ENCODE measurements around the gene TAGLN2. TPM values are rescaled to one million over a fixed set of nuclear protein-coding genes. Genes with fewer than 3 reads are reported as not detected.

Gene TAGLN2
- total RNA-seq, 5 donors from 2014 or later (not counting 1 experiment from before 2014, with no cell fraction given), result 210 to 372 (median 245) TPM

DNA sequence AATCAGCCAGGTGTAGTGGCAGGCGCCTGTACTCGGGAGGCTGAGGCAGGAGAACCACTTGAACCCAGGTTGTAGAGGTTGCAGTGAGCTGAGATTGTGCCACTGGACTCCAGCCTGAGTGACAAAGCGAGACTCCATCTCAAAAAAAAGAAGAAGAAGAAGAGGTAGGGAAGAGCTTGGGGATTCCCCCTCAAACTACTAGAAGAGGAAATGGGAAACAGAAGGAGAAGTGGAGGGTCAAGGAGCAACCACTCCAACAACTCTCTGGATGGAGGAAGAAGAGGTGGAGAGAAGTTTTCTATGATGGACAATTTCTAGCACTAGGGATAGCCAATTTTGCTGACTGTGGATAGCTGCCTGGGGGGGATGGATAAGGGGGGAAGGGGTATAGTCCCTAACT lies 43.6 kb upstream of the TAGLN2 start:
- H3K36me3 ChIP-seq (ENCODE audit: control insufficient read depth in 2 of 2, extremely low read depth in 1 of 2, insufficient read depth in 1 of 2, low read length in 1 of 2), result no peaks in the 10 kb centered on the region
- H3K4me3 Mint-ChIP-seq, result no peak overlapping the region
- ChIA-PET POLR2A (no interaction called here), CTCF (interaction anchor here in 1 of 2 donors (0.6 kb wide), 1 partner anchor 39 kb away, joined by 3 read pairs; no protein-coding TSS in a partner anchor)
- H3K27me3 ChIP-seq (replicated peaks in 1 of 2; ENCODE audit: control insufficient read depth in 2 of 2, extremely low read depth in 1 of 2, insufficient read depth in 2 of 2, low read length in 1 of 2), result peaks cover 0 to 29% of the 10 kb centered on the region in 2 experiments
- H3K36me3 Mint-ChIP-seq, result no peaks in the 10 kb centered on the region
- no peak overlapping the region for H3K27ac ChIP-seq (ENCODE audit: low read length)
- H3K27me3 Mint-ChIP-seq, result peaks cover 36 to 46% of the 10 kb centered on the region in 2 donors
- H3K4me1 Mint-ChIP-seq, result no peaks in the 10 kb centered on the region
- H3K9me3 Mint-ChIP-seq, result no peaks in the 10 kb centered on the region
- no peaks in the 10 kb centered on the region for H3K9me3 ChIP-seq
- H3K27ac Mint-ChIP-seq, result no peak overlapping the region
- no peaks in the 10 kb centered on the region for H3K4me1 ChIP-seq (ENCODE audit: control insufficient read depth in 1 of 2, extremely low read depth in 1 of 2, insufficient read depth in 2 of 2, low read length in 2 of 2)
- ATAC-seq (replicated peaks in 1 of 4) (no peak), DNase-seq (no peak)
- no CpG with 5 or more reads among the region's 3 CpGs for WGBS (ENCODE audit: insufficient coverage)
- no peak overlapping the region for H3K4me3 ChIP-seq (ENCODE audit: control insufficient read depth in 1 of 2, extremely low read depth in 1 of 2, low read length in 1 of 2)

DNA sequence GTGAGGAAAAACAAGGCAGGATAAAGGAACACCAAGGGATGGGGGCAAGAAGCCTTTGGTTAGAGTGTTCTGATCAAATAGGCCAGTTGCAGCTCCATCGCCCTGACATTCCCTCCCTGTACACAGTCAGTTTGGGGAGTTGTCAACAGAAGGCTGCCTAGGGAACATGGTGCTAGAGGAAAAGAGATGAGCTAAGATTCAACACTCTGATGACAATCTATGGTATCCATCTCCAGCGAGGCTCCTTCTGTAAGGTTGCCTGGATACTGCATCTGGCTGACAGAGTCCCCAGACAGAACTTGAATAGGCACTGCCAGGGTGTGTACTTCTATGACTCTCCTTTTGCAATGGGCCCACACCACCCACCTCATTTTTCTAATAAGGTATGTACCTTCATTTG lies 40.0 kb upstream of the TAGLN2 start:
- Histone ChIP-seq H3K4me3 (ENCODE audit: control insufficient read depth in 1 of 2, extremely low read depth in 1 of 2, low read length in 1 of 2) (no peak overlapping the region), H3K27ac (ENCODE audit: low read length) (no peak overlapping the region), H3K36me3 (ENCODE audit: control insufficient read depth in 2 of 2, extremely low read depth in 1 of 2, insufficient read depth in 1 of 2, low read length in 1 of 2) (no peaks in the 10 kb centered on the region), H3K4me1 (ENCODE audit: control insufficient read depth in 1 of 2, extremely low read depth in 1 of 2, insufficient read depth in 2 of 2, low read length in 2 of 2) (no peaks in the 10 kb centered on the region), H3K27me3 (replicated peaks in 1 of 2; ENCODE audit: control insufficient read depth in 2 of 2, extremely low read depth in 1 of 2, insufficient read depth in 2 of 2, low read length in 1 of 2) (peaks cover 0 to 20% of the 10 kb centered on the region in 2 experiments), H3K9me3 (no peaks in the 10 kb centered on the region)
- POLR2A ChIA-PET, result no interaction called here
- Mint-ChIP-seq H3K4me3 (no peak overlapping the region), H3K27me3 (peaks cover 32 to 38% of the 10 kb centered on the region in 2 donors), H3K9me3 (no peaks in the 10 kb centered on the region), H3K36me3 (no peaks in the 10 kb centered on the region), H3K27ac (no peak overlapping the region), H3K4me1 (no peaks in the 10 kb centered on the region)
- no peak for DNase-seq
- ATAC-seq (replicated peaks in 1 of 4), result no peak
- 71% methylated on average over 1 of the region's 2 CpGs for WGBS (ENCODE audit: insufficient coverage)
- CTCF ChIA-PET, result no interaction called here

DNA sequence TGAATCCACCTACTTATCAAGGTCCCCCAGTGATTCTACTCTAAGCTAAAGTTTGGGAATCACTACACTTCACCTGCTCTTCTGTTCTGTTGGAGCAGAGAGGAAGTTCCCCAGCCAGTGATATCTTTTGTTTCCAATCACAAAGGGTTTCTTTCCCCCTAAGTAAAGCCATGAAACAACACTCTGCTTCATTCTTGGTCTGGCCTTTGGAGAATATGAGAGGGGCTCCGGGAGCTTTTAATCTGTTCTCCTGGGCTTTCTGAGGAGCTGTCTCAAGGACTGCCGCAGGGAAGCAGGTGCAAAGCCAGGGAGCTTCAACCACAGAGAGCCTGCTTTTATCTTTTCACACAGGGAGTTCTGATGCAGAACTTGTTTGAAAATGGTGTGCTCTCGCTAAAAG lies 38.8 kb upstream of the TAGLN2 start:
- no CpG with 5 or more reads among the region's 3 CpGs for WGBS (ENCODE audit: insufficient coverage)
- H3K4me1 Mint-ChIP-seq, result no peaks in the 10 kb centered on the region

DNA sequence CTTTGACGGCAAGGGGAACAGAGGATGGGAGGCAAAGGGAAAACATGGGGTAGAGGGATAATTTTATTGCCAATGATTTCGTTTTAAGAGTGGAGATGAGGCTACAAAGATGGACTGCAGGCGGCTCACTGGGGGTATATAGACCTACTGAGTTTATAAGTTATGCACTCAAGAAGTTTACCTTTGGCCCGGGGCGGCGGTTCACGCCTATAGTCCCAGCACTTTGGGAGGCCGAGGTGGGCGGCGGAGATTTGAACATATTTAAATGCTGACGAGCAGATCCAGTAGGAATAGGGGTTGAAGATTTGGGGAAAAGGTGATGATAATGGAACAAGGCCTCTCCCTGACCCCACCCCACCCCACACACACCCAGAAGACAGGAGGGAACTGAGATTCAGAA lies 36.9 kb upstream of the TAGLN2 start:
- no peaks in the 10 kb centered on the region for H3K9me3 Mint-ChIP-seq
- Histone ChIP-seq H3K27me3 (replicated peaks in 1 of 2; ENCODE audit: control insufficient read depth in 2 of 2, extremely low read depth in 1 of 2, insufficient read depth in 2 of 2, low read length in 1 of 2) (peaks cover 0 to 21% of the 10 kb centered on the region in 2 experiments), H3K4me1 (ENCODE audit: control insufficient read depth in 1 of 2, extremely low read depth in 1 of 2, insufficient read depth in 2 of 2, low read length in 2 of 2) (no peaks in the 10 kb centered on the region), H3K9me3 (no peaks in the 10 kb centered on the region), H3K36me3 (ENCODE audit: control insufficient read depth in 2 of 2, extremely low read depth in 1 of 2, insufficient read depth in 1 of 2, low read length in 1 of 2) (no peaks in the 10 kb centered on the region), H3K27ac (ENCODE audit: low read length) (no peak overlapping the region), H3K4me3 (ENCODE audit: control insufficient read depth in 1 of 2, extremely low read depth in 1 of 2, low read length in 1 of 2) (no peak overlapping the region)
- no peak for DNase-seq
- ChIA-PET CTCF (no interaction called here), POLR2A (no interaction called here)
- WGBS (ENCODE audit: insufficient coverage), result 79% methylated on average over 3 of the region's 11 CpGs
- no peak for ATAC-seq (replicated peaks in 1 of 4)
- no peak overlapping the region for H3K4me3 Mint-ChIP-seq
- H3K36me3 Mint-ChIP-seq, result no peaks in the 10 kb centered on the region
- no peaks in the 10 kb centered on the region for H3K4me1 Mint-ChIP-seq
- peaks cover 18 to 33% of the 10 kb centered on the region in 2 donors for H3K27me3 Mint-ChIP-seq
- H3K27ac Mint-ChIP-seq, result no peak overlapping the region

More for the DNA sequence above, 38.8 kb upstream of the TAGLN2 start:
- Mint-ChIP-seq H3K36me3 (no peaks in the 10 kb centered on the region), H3K27ac (no peak overlapping the region), H3K4me3 (no peak overlapping the region), H3K27me3 (peaks cover 36 to 42% of the 10 kb centered on the region in 2 donors), H3K9me3 (no peaks in the 10 kb centered on the region)
- peaks cover 0 to 24% of the 10 kb centered on the region in 2 experiments for H3K27me3 ChIP-seq (replicated peaks in 1 of 2; ENCODE audit: control insufficient read depth in 2 of 2, extremely low read depth in 1 of 2, insufficient read depth in 2 of 2, low read length in 1 of 2)
- no peak overlapping the region for H3K4me3 ChIP-seq (ENCODE audit: control insufficient read depth in 1 of 2, extremely low read depth in 1 of 2, low read length in 1 of 2)
- no peaks in the 10 kb centered on the region for H3K4me1 ChIP-seq (ENCODE audit: control insufficient read depth in 1 of 2, extremely low read depth in 1 of 2, insufficient read depth in 2 of 2, low read length in 2 of 2)
- ChIA-PET CTCF (no interaction called here), POLR2A (no interaction called here)
- no peak for ATAC-seq (replicated peaks in 1 of 4)
- no peaks in the 10 kb centered on the region for H3K9me3 ChIP-seq
- H3K36me3 ChIP-seq (ENCODE audit: control insufficient read depth in 2 of 2, extremely low read depth in 1 of 2, insufficient read depth in 1 of 2, low read length in 1 of 2), result no peaks in the 10 kb centered on the region
- DNase-seq, result no peak
- H3K27ac ChIP-seq (ENCODE audit: low read length), result no peak overlapping the region

DNA sequence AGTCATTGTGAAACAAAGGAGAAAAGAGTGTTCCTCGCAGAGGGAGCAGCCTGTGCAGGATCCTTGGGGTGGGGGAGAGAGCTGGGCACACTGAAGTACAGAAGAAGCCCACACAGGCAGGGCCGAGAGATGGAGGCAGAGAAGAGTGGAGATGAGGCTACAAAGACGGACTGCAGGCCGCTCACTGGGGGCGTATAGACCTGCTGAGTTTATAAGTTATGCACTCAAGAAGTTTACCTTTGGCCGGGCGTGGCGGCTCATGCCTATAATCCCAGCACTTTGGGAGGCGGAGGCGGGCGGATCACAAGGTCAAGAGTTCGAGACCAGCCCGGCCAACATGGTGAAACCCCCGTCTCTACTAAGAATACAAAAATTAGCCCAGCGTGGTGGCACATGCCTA lies 36.3 kb upstream of the TAGLN2 start:
- H3K9me3 Mint-ChIP-seq, result no peaks in the 10 kb centered on the region
- POLR2A ChIA-PET, result no interaction called here

DNA sequence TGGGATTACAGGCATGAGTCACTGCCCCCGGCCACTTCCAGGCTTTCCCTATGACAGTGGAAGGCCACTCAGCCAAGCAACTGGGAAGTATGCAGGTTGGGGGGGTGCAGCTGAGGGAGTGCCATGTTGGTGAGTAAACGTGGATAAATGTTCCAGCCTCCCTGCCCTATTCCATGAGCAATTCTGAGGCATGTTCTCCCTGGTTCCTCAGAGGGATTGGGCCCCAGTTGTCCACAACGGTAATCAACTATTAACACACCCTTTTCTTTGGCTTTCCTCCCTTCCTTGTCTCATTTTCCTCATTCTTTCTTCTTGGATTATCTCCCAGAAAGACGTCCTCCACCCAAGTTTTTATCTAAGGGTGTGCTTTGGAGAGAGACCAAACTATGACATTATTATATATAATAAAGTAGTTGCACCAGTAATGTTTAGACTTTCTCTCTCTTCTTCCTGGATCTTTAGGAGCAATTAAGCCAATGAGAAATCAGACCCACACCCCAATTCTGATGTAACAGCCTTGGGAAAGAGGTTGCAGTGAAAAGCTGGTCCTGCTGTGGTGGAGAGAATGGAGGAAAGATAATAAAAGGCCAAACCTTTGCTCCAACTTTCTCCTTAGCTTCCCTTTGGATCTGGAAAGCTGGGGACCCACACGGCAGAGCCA lies 35.5 kb upstream of the TAGLN2 start:
- Mint-ChIP-seq H3K27me3 (peaks cover 10 to 29% of the 10 kb centered on the region in 2 donors), H3K9me3 (no peaks in the 10 kb centered on the region), H3K27ac (no peak overlapping the region), H3K36me3 (no peaks in the 10 kb centered on the region), H3K4me1 (no peaks in the 10 kb centered on the region), H3K4me3 (no peak overlapping the region)
- POLR2A ChIA-PET, result interaction anchor here in 1 of 2 donors (0.7 kb wide), 1 partner anchor 617 kb away, joined by 4 read pairs; no protein-coding TSS in a partner anchor
- no peak for ATAC-seq (replicated peaks in 1 of 4)
- Histone ChIP-seq H3K36me3 (ENCODE audit: control insufficient read depth in 2 of 2, extremely low read depth in 1 of 2, insufficient read depth in 1 of 2, low read length in 1 of 2) (no peaks in the 10 kb centered on the region), H3K9me3 (no peaks in the 10 kb centered on the region), H3K4me3 (ENCODE audit: control insufficient read depth in 1 of 2, extremely low read depth in 1 of 2, low read length in 1 of 2) (no peak overlapping the region), H3K4me1 (ENCODE audit: control insufficient read depth in 1 of 2, extremely low read depth in 1 of 2, insufficient read depth in 2 of 2, low read length in 2 of 2) (no peaks in the 10 kb centered on the region), H3K27me3 (replicated peaks in 1 of 2; ENCODE audit: control insufficient read depth in 2 of 2, extremely low read depth in 1 of 2, insufficient read depth in 2 of 2, low read length in 1 of 2) (peaks cover 0 to 21% of the 10 kb centered on the region in 2 experiments), H3K27ac (ENCODE audit: low read length) (no peak overlapping the region)
- DNase-seq, result no peak
- 80% methylated on average over 1 of the region's 5 CpGs for WGBS (ENCODE audit: insufficient coverage)
- CTCF ChIA-PET, result interaction anchor here in 1 of 2 donors (0.6 to 0.7 kb wide), 2 partner anchors 8 to 192 kb away, joined by 3 to 6 read pairs; no protein-coding TSS in a partner anchor

More for the DNA sequence above, 36.3 kb upstream of the TAGLN2 start:
- Histone ChIP-seq H3K36me3 (ENCODE audit: control insufficient read depth in 2 of 2, extremely low read depth in 1 of 2, insufficient read depth in 1 of 2, low read length in 1 of 2) (no peaks in the 10 kb centered on the region), H3K4me1 (ENCODE audit: control insufficient read depth in 1 of 2, extremely low read depth in 1 of 2, insufficient read depth in 2 of 2, low read length in 2 of 2) (no peaks in the 10 kb centered on the region), H3K4me3 (ENCODE audit: control insufficient read depth in 1 of 2, extremely low read depth in 1 of 2, low read length in 1 of 2) (no peak overlapping the region), H3K27me3 (replicated peaks in 1 of 2; ENCODE audit: control insufficient read depth in 2 of 2, extremely low read depth in 1 of 2, insufficient read depth in 2 of 2, low read length in 1 of 2) (peaks cover 0 to 21% of the 10 kb centered on the region in 2 experiments), H3K27ac (ENCODE audit: low read length) (no peak overlapping the region), H3K9me3 (no peaks in the 10 kb centered on the region)
- 88% methylated on average over 13 of the region's 15 CpGs for WGBS (ENCODE audit: insufficient coverage)
- H3K27me3 Mint-ChIP-seq, result peaks cover 13 to 28% of the 10 kb centered on the region in 2 donors
- no peak overlapping the region for H3K4me3 Mint-ChIP-seq
- DNase-seq (no peak), ATAC-seq (replicated peaks in 1 of 4) (no peak)
- H3K4me1 Mint-ChIP-seq, result no peaks in the 10 kb centered on the region
- CTCF ChIA-PET, result no interaction called here
- no peak overlapping the region for H3K27ac Mint-ChIP-seq
- H3K36me3 Mint-ChIP-seq, result no peaks in the 10 kb centered on the region

Measured in T-cell (primary cell).